HEK293 (cell line): Measurements from ENCODE around the gene LRRC10B.
A peak's percentile ranks its signal among the peaks of the same experiment; 100 is the strongest.

ENCODE experiments used
- CTCF ChIA-PET: fragments of 350-600 bp; formaldehyde crosslinking; extraction: SDS; loops from one replicate; lab custom pipeline; 2021; ENCODE audit warnings: antibody characterized with exemption; lab: Yijun Ruan, JAX
- POLR2A ChIA-PET: fragments of 300-600 bp; formaldehyde crosslinking; extraction: SDS; loops from one replicate; lab custom pipeline; 2020; ENCODE audit warnings: antibody characterized with exemption, inconsistent platforms; lab: Yijun Ruan, JAX
- H3K27ac ChIP-seq: fragments of 200-500 bp; sonication (Bioruptor generic); 2 replicates; pipeline ENCODE4 v1.5.1; 2014; ENCODE audit warnings: low read depth, low read length, control low read depth, inconsistent platforms; ENCODE audit errors: extremely low read depth
- H3K36me3 ChIP-seq, 2 experiments: fragments of 200-500 bp in 1 of 2; sonication (Bioruptor generic) in 1 of 2; 1 replicate in 1 of 2; 2 replicates in 1 of 2; pipeline ENCODE4 v1.5.1; 2014 to 2017; ENCODE audit warnings: inconsistent platforms in 2 of 2, low read length in 2 of 2; ENCODE audit not compliant: control insufficient read depth in 2 of 2, insufficient read depth in 1 of 2
- H3K4me1 ChIP-seq: fragments of 200-500 bp; sonication (Bioruptor generic); 2 replicates; pipeline ENCODE4 v1.5.1; 2014; ENCODE audit warnings: mild to moderate bottlenecking, low read length, inconsistent platforms; ENCODE audit not compliant: control insufficient read depth, insufficient read depth
- H3K4me3 ChIP-seq: 2 replicates; pipeline ENCODE4 v1.5.1; 2011; ENCODE audit warnings: low read depth, mild to moderate bottlenecking, control low read depth, low read length, moderate library complexity
- H3K9me3 ChIP-seq: fragments of 200-500 bp; sonication (Bioruptor generic); 2 replicates; pipeline ENCODE4 v1.5.1; 2014; ENCODE audit warnings: low read depth, low read length, inconsistent platforms; ENCODE audit not compliant: control insufficient read depth, insufficient read depth
- KLF1 ChIP-seq: fragments of 450-650 bp; formaldehyde crosslinking; IDR thresholded peaks from 2 replicates; pipeline ENCODE4 v1.5.1; 2016; ENCODE audit warnings: missing biosample characterization, missing genetic modification characterization
- KLF16 ChIP-seq: fragments of 450-650 bp; formaldehyde crosslinking; IDR thresholded peaks from 2 replicates; pipeline ENCODE4 v1.5.1; 2017; ENCODE audit warnings: missing biosample characterization, missing genetic modification characterization
- PATZ1 ChIP-seq: fragments of 450-650 bp; formaldehyde crosslinking; IDR thresholded peaks from 2 replicates; pipeline ENCODE4 v1.5.1; 2016; ENCODE audit warnings: missing biosample characterization, missing genetic modification characterization
- SCRT1 ChIP-seq: fragments of 450-650 bp; formaldehyde crosslinking; IDR thresholded peaks from 2 replicates; pipeline ENCODE4 v1.5.1; 2016; ENCODE audit warnings: missing biosample characterization, missing genetic modification characterization, borderline replicate concordance
- SETDB1 ChIP-seq: IDR thresholded peaks from one replicate; pipeline ENCODE4 v1.6.1; 2017; ENCODE audit warnings: mild to moderate bottlenecking, low read length, moderate library complexity, mixed read lengths; ENCODE audit not compliant: insufficient read length
- SP2 ChIP-seq: fragments of 450-650 bp; formaldehyde crosslinking; IDR thresholded peaks from 2 replicates; pipeline ENCODE4 v1.5.1; 2016; ENCODE audit warnings: missing biosample characterization, missing genetic modification characterization
- ZBTB26 ChIP-seq: fragments of 450-650 bp; formaldehyde crosslinking; optimal IDR thresholded peaks from 2 replicates; pipeline ENCODE3; 2016; ENCODE audit warnings: missing biosample characterization, mild to moderate bottlenecking, missing genetic modification characterization
- ZBTB44 ChIP-seq: fragments of 450-650 bp; IDR thresholded peaks from 2 replicates; pipeline ENCODE4 v1.5.1; 2018; ENCODE audit warnings: missing biosample characterization, mild to moderate bottlenecking, missing genetic modification characterization
- ZBTB8A ChIP-seq: fragments of 450-650 bp; formaldehyde crosslinking; IDR thresholded peaks from 2 replicates; pipeline ENCODE4 v1.5.1; 2016; ENCODE audit warnings: missing biosample characterization, missing genetic modification characterization
- ZNF354C ChIP-seq: fragments of 450-650 bp; formaldehyde crosslinking; IDR thresholded peaks from 2 replicates; pipeline ENCODE4 v1.5.1; 2016; ENCODE audit warnings: missing biosample characterization, missing genetic modification characterization, low read depth, borderline replicate concordance
- ZNF366 ChIP-seq: fragments of 450-650 bp; formaldehyde crosslinking; conservative IDR thresholded peaks from 2 replicates; pipeline ENCODE4 v1.5.1; 2016; ENCODE audit warnings: missing biosample characterization, missing genetic modification characterization
- ZNF398 ChIP-seq: fragments of 450-650 bp; formaldehyde crosslinking; IDR thresholded peaks from 2 replicates; pipeline ENCODE4 v1.5.1; 2017; ENCODE audit warnings: missing biosample characterization, missing genetic modification characterization
- ZNF404 ChIP-seq: fragments of 450-650 bp; formaldehyde crosslinking; IDR thresholded peaks from 2 replicates; pipeline ENCODE4 v1.5.1; 2017; ENCODE audit warnings: missing biosample characterization, missing genetic modification characterization
- ZNF639 ChIP-seq: fragments of 450-650 bp; formaldehyde crosslinking; IDR thresholded peaks from 2 replicates; pipeline ENCODE4 v1.5.1; 2016; ENCODE audit warnings: missing biosample characterization, missing genetic modification characterization
- ZNF747 ChIP-seq: fragments of 450-650 bp; formaldehyde crosslinking; IDR thresholded peaks from 2 replicates; pipeline ENCODE4 v1.5.1; 2016; ENCODE audit warnings: missing biosample characterization, missing genetic modification characterization

Gene LRRC10B

GRCh38 chr11:61555051-61555969 is 46.8 kb downstream of the LRRC10B start (continued):
- TF ChIP-seq ZBTB26 (tag by site-specific recombination) (peak; percentile 31), ZNF639 (tag by site-specific recombination) (no peak), KLF1 (tag by site-specific recombination) (peak; percentile 77), PATZ1 (peak; percentile 72), ZNF366 (no peak), ZBTB8A (0 out of 2 replicates have a peak, but pooled peaks have one; percentile 16), ZNF398 (peak; percentile 66), ZNF354C (tag by site-specific recombination) (no peak), SETDB1 (no peak), ZBTB44 (tag by site-specific recombination) (peak; percentile 40; the same call in 1 of the 2 replicates), KLF16 (tag by site-specific recombination) (no peak), SP2 (tag by site-specific recombination) (peak; percentile 36; the same call in 1 of the 2 replicates), ZNF747 (tag by site-specific recombination) (no peak)

GRCh38 chr11:61555978-61556377 is 47.4 kb downstream of the LRRC10B start:
- no peak overlapping the region; the same call in 1 of the 2 replicates for H3K4me3 ChIP-seq

More at GRCh38 chr11:61555978-61556377, 47.4 kb downstream of the LRRC10B start:
- TF ChIP-seq SCRT1 (tag by site-specific recombination) (peak; percentile 81), ZNF404 (tag by site-specific recombination) (no peak)
- Histone ChIP-seq H3K36me3 (no peaks in the 10 kb centered on the region), H3K27ac (no peak overlapping the region), H3K9me3 (no peaks in the 10 kb centered on the region), H3K4me1 (no peaks in the 10 kb centered on the region)
- POLR2A ChIA-PET, result no interaction called here
- CTCF ChIA-PET, result interaction anchor here (0.5 to 1.2 kb wide), 4 partner anchors 11 to 40 kb away, joined by 3 to 6 read pairs (median 4); no protein-coding TSS in a partner anchor
